ENCODE data around the gene STRA6.

STRA6 gene

DNA sequence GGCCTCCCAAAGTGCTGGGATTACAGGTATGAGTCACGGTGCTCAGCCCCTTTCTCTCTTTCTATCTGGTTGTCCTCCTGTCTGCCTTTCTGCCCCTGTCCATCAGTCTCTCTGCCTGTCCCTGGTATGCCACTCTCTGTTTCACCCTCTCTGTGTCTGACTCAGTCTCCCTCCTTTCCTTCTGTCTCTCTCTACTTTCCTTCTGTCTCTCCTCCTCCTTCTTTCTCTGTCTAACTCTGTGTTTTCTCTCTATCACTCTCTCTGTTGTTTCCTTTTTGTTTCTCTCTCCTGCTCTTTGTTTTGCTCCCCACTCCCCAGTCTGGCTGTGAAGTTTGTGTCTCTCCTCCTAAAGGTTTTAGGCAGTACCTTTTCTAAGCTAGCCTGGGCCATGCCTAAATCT is 9.1 kb upstream of the STRA6 start:
- TF ChIP-seq, protein P1, sequence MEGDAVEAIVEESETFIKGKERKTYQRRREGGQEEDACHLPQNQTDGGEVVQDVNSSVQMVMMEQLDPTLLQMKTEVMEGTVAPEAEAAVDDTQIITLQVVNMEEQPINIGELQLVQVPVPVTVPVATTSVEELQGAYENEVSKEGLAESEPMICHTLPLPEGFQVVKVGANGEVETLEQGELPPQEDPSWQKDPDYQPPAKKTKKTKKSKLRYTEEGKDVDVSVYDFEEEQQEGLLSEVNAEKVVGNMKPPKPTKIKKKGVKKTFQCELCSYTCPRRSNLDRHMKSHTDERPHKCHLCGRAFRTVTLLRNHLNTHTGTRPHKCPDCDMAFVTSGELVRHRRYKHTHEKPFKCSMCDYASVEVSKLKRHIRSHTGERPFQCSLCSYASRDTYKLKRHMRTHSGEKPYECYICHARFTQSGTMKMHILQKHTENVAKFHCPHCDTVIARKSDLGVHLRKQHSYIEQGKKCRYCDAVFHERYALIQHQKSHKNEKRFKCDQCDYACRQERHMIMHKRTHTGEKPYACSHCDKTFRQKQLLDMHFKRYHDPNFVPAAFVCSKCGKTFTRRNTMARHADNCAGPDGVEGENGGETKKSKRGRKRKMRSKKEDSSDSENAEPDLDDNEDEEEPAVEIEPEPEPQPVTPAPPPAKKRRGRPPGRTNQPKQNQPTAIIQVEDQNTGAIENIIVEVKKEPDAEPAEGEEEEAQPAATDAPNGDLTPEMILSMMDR (conservative IDR thresholded peaks at IDR 0.05; ENCODE audit: low read length) = no peak
- no peak for DNase-seq (ENCODE audit: low read depth)
- H3K4me3 ChIP-seq (ENCODE audit: low read length) = no peak overlapping the region

DNA sequence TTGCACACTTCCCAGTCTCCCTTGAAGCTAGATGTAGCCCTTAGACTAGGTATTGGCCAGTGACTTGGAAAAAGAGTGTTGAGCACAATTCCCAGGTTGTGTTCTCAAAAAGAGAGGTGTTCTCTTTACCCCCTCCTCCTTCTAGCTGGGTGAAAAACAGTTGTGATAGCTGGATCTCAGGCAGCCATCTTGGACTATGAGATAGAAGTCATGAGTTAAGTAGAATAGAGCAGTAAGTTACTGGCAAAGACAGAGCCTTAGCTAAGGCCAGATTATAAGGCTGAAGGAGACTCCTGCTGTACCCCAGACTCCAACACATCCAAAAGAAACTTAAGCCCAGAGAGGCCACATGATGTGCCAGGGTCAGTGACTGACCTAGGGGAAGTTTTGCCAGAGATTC is 8.1 kb upstream of the STRA6 start:
- DNase-seq (ENCODE audit: low read depth) = no peak
- TF ChIP-seq, protein P1 (conservative IDR thresholded peaks at IDR 0.05; ENCODE audit: low read length) = no peak

DNA sequence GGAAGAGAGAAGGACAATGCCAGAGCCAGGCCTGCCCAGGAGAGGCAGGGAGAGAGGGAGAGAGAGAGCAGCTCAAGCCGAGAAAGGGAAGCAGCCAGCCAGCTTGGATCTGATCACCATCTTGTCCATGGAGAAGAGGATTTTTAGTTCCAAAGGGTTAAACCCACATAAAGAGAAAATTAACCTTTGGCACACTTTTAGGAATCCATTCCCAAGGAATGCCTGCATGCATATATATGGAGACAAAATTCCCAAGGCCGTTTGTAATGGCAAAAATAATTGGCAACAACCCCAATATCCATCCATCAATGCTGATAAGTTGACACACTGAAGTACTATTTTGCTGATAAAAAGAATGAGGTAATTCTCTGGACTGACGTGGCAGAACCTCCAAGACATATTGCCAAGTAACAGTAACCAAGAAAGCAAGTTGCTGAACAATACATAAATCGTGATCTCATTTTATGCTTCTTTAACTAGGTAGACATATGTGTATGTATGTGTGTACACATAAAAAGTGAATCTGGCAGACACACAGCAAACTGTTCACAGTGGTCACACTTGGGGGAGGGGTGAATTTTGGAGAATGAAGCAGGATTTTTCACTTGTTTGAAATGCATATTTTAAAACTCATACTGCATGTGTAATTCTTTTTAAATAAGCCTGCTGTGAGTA is 7.5 kb upstream of the STRA6 start:
- DNase-seq (ENCODE audit: low read depth) = peak; percentile 69
- no peak overlapping the region for H3K4me3 ChIP-seq (ENCODE audit: low read length)
- TF ChIP-seq, protein P1 (conservative IDR thresholded peaks at IDR 0.05; ENCODE audit: low read length) = no peak

More for the DNA sequence above, 8.1 kb upstream of the STRA6 start:
- H3K4me3 ChIP-seq (ENCODE audit: low read length) = no peak overlapping the region

DNA sequence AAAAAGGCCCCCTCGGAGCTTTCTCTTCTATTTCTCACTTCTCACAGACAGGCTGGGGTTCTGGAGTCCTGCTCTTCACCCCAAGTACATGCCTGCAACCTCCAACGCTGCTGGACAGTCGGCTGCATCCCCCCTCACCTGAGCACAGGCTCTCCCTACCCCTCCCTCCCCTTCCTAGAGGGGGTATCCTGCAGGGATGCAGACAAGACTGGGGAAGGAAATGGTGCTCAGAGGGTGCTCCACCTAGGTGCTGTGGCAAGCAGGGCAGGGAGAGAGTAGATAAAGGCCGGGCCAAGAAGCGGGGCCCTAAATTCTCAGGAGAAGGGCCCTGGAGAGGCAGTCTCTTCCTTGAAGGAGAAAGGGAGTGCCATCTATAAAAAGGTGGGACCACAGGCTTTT is 7.0 kb upstream of the STRA6 start:
- no peak for DNase-seq (ENCODE audit: low read depth)
- H3K4me3 ChIP-seq (ENCODE audit: low read length) = no peak overlapping the region
- TF ChIP-seq, protein P1 (conservative IDR thresholded peaks at IDR 0.05; ENCODE audit: low read length) = no peak

DNA sequence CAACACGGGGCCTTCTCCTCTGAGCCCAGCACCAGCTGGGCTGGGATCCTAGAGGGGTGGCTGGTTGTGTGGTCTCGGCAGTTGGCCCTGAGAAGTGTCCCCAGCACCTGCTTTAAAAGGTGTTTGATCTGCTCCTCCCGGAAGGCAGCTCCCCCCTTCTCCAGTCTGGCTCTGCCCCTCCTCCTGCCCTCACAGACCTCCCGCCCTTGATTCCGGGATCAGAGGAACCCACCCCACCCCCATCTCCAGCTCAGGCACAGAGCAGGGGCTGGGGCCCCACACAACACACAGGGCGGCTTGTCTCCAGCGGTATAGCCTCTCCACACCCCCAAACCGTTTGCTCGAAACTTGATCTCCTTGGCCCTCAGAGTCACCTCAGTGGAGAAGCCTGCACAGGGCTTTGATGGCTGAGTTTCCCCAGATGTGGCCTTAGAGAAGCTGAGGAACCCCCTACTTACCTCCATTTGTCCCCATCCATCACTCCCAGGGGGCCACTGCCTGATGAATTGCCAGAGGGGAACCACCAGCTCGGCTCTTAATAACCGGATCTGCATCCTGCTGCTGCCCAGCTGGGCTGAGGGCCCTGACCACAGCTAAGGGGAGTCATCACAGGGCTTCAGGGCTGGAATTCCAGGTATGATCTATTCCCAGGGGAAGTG is 6.4 kb upstream of the STRA6 start:
- H3K4me3 ChIP-seq (ENCODE audit: low read length) = no peak overlapping the region
- TF ChIP-seq, protein P1 (conservative IDR thresholded peaks at IDR 0.05; ENCODE audit: low read length) = no peak
- DNase-seq (ENCODE audit: low read depth) = peak; percentile 55

DNA sequence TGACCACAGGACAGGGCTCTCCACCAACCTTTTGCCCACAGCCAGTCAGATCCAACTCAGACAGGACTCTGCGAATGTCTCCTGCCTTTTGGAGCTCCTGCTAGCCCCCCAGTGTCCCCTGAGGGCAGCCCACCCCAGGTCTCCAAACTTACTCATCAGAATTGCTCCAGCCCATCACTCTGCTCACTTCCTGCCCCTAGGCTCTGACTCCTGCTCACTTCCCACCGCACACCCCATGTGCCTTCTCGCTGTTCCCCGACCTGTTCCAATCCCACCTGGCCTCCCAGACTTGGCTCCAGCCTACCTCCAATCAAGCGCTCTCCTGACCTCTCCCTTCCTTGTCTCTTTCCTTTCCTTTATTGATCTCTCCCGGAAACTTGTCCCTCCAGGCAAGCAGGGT is 5.9 kb upstream of the STRA6 start:
- no peak for DNase-seq (ENCODE audit: low read depth)
- no peak overlapping the region for H3K4me3 ChIP-seq (ENCODE audit: low read length)
- TF ChIP-seq, protein P1 (conservative IDR thresholded peaks at IDR 0.05; ENCODE audit: low read length) = no peak
